ENCODE results near the gene TACC2.

DNA sequence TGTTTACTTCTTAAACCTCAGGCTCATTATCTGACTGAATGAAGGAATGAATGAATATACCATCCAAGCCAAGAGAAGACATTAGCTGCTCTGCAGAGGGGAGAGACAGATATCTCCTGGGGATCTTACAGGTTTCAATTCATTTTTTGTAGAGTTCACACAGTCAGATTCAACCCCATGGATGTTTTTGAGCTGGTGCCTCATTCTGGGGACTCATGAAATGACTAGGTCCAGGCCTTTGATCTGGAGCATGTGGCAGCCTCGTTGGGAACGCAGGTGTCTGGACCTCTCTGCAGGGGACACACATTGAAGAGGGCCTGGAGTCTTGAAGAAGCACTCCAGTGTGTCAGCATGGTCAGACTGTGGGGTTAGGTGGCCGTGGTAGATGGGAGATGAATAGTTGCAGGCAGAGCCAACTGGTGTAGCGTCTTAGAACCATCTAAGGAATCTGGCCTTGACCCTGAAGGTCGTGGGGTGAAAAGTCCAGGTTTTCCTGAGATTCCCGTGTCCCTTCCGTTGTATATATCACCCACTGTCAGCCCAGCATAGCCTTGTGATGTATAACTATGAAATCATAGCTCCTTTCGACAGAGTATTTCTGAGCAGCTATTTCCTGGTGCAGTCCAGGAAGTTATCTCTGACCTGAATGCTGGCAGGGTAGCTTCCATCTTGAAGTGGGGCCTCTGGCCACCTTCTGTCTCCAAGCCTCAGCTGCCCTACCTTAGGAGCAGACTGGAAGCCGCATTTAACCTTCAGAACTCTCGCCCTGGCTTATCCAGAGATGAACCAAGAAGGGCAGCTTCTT, 304.4 kb downstream of the TACC2 start:
- TF ChIP-seq, protein P1, sequence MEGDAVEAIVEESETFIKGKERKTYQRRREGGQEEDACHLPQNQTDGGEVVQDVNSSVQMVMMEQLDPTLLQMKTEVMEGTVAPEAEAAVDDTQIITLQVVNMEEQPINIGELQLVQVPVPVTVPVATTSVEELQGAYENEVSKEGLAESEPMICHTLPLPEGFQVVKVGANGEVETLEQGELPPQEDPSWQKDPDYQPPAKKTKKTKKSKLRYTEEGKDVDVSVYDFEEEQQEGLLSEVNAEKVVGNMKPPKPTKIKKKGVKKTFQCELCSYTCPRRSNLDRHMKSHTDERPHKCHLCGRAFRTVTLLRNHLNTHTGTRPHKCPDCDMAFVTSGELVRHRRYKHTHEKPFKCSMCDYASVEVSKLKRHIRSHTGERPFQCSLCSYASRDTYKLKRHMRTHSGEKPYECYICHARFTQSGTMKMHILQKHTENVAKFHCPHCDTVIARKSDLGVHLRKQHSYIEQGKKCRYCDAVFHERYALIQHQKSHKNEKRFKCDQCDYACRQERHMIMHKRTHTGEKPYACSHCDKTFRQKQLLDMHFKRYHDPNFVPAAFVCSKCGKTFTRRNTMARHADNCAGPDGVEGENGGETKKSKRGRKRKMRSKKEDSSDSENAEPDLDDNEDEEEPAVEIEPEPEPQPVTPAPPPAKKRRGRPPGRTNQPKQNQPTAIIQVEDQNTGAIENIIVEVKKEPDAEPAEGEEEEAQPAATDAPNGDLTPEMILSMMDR (IDR thresholded peaks at IDR 0.05; ENCODE audit: low read length), result no peak
- no peak for TF ChIP-seq EZH2 (IDR thresholded peaks at IDR 0.05; ENCODE audit: borderline replicate concordance, low read length)
